OCI-LY1 (cell line): ENCODE data around the gene MAST4.

Experiments
- CTCF ChIP-seq: fragments of 200-600 bp; sonication (generic), shearing (Covaris generic); IDR thresholded peaks from 2 replicates; pipeline ENCODE4 v1.5.1; 2017; ENCODE audit warnings: mild to moderate bottlenecking, antibody characterized with exemption, low read length, moderate library complexity, mixed read lengths
- EZH2 ChIP-seq: fragments of 200-600 bp; sonication (generic), shearing (Covaris generic); IDR thresholded peaks from 2 replicates; pipeline ENCODE4 v1.8.0; 2017; ENCODE audit warnings: borderline replicate concordance, mixed run types, mild to moderate bottlenecking, antibody characterized with exemption, low read length, moderate library complexity, mixed read lengths

GRCh38 chr5:66689522-66690220 is 93.5 kb downstream of the MAST4 start:
- TF ChIP-seq CTCF: no peak
- no peak for TF ChIP-seq EZH2
